H9 (cell line): Measurements from ENCODE around the gene DYNC1H1. TPM values are rescaled to one million over a fixed set of nuclear protein-coding genes. Genes with fewer than 3 reads are reported as not detected.
A peak's percentile ranks its signal among the peaks of the same experiment; 100 is the strongest.

Experiments
- DNase-seq: peaks from one replicate; pipeline ENCODE4 v3.0.0-alpha.2; 2017
- H2AFZ ChIP-seq: one replicate; pipeline ENCODE4 v1.6.1; 2013; ENCODE audit warnings: mild to moderate bottlenecking, low read length, control low read depth, moderate library complexity
- H2AK5ac ChIP-seq: 2 replicates; pipeline ENCODE4 v1.6.1; 2013; ENCODE audit warnings: low read length, control low read depth, mixed read lengths; ENCODE audit not compliant: insufficient read length
- H2BK120ac ChIP-seq: one replicate; pipeline ENCODE4 v1.6.1; 2013; ENCODE audit warnings: low read depth, mild to moderate bottlenecking, low read length, control low read depth, inconsistent platforms; ENCODE audit not compliant: poor library complexity, severe bottlenecking
- H2BK12ac ChIP-seq: 2 replicates; pipeline ENCODE4 v1.6.1; 2013; ENCODE audit warnings: low read length, control low read depth, mixed read lengths, low read depth; ENCODE audit not compliant: insufficient read length
- H2BK15ac ChIP-seq: 2 replicates; pipeline ENCODE4 v1.6.1; 2013; ENCODE audit warnings: low read depth, low read length, control low read depth
- H2BK20ac ChIP-seq: one replicate; pipeline ENCODE4 v1.6.1; 2013; ENCODE audit warnings: low read depth, mild to moderate bottlenecking, low read length, control low read depth, inconsistent platforms; ENCODE audit not compliant: poor library complexity, severe bottlenecking
- H2BK5ac ChIP-seq: 2 replicates; pipeline ENCODE4 v1.6.1; 2013; ENCODE audit warnings: low read length, control low read depth, mixed read lengths; ENCODE audit not compliant: insufficient read length
- H3K14ac ChIP-seq: 2 replicates; pipeline ENCODE4 v1.6.1; 2013; ENCODE audit warnings: low read length, control low read depth; ENCODE audit not compliant: insufficient read depth
- H3K18ac ChIP-seq: 2 replicates; pipeline ENCODE4 v1.6.1; 2013; ENCODE audit warnings: low read depth, mild to moderate bottlenecking, mixed read lengths, low read length, control low read depth; ENCODE audit not compliant: insufficient read length
- H3K23ac ChIP-seq: 2 replicates; pipeline ENCODE4 v1.6.1; 2013; ENCODE audit warnings: low read length, control low read depth, mixed read lengths, low read depth; ENCODE audit not compliant: insufficient read length
- H3K23me2 ChIP-seq: 2 replicates; pipeline ENCODE4 v1.6.1; 2013; ENCODE audit warnings: low read depth, mild to moderate bottlenecking, mixed read lengths, low read length, control low read depth; ENCODE audit not compliant: insufficient read length, poor library complexity, severe bottlenecking
- H3K27ac ChIP-seq: 2 replicates; pipeline ENCODE4 v1.5.1; 2013; ENCODE audit warnings: low read length, control low read depth, mixed read lengths, low read depth; ENCODE audit not compliant: insufficient read length
- H3K27me3 ChIP-seq: 2 replicates; pipeline ENCODE4 v1.6.1; 2013; ENCODE audit warnings: low read length, control low read depth, inconsistent platforms; ENCODE audit not compliant: insufficient read depth
- H3K4ac ChIP-seq: 2 replicates; pipeline ENCODE4 v1.6.1; 2013; ENCODE audit warnings: low read depth, mild to moderate bottlenecking, control low read depth, inconsistent platforms, low read length, moderate library complexity
- H3K4me1 ChIP-seq: 2 replicates; pipeline ENCODE4 v1.6.1; 2013; ENCODE audit warnings: low read length, control low read depth, inconsistent platforms; ENCODE audit not compliant: insufficient read depth
- H3K4me2 ChIP-seq: 2 replicates; pipeline ENCODE4 v1.6.1; 2013; ENCODE audit warnings: low read length, control low read depth, mixed read lengths; ENCODE audit not compliant: insufficient read length, insufficient read depth
- H3K56ac ChIP-seq: 2 replicates; pipeline ENCODE4 v1.6.1; 2013; ENCODE audit warnings: low read depth, mild to moderate bottlenecking, mixed read lengths, low read length, control low read depth; ENCODE audit not compliant: insufficient read length
- H3K79me1 ChIP-seq: 2 replicates; pipeline ENCODE4 v1.6.1; 2013; ENCODE audit warnings: low read depth, mild to moderate bottlenecking, moderate library complexity, low read length, control low read depth, inconsistent platforms; ENCODE audit not compliant: insufficient read depth, poor library complexity, severe bottlenecking
- H3K79me2 ChIP-seq: 2 replicates; pipeline ENCODE4 v1.6.1; 2013; ENCODE audit warnings: low read length, control low read depth, inconsistent platforms; ENCODE audit not compliant: insufficient read depth
- H3K9ac ChIP-seq: 2 replicates; pipeline ENCODE4 v1.6.1; 2013; ENCODE audit warnings: low read length, control low read depth, mixed read lengths; ENCODE audit not compliant: insufficient read length; ENCODE audit errors: extremely low read depth
- H3K9me3 ChIP-seq: one replicate; pipeline ENCODE4 v1.6.1; 2013; ENCODE audit warnings: low read depth, low read length, inconsistent platforms; ENCODE audit not compliant: control insufficient read depth
- H3T11ph ChIP-seq: one replicate; pipeline ENCODE4 v1.6.1; 2013; ENCODE audit warnings: mild to moderate bottlenecking, low read length, control low read depth, inconsistent platforms
- H4K20me1 ChIP-seq: one replicate; pipeline ENCODE4 v1.6.1; 2013; ENCODE audit not compliant: control insufficient read depth, insufficient read length, insufficient read depth
- H4K5ac ChIP-seq: 2 replicates; pipeline ENCODE4 v1.6.1; 2013; ENCODE audit warnings: low read depth, mild to moderate bottlenecking, mixed read lengths, low read length, control low read depth; ENCODE audit not compliant: insufficient read length
- H4K8ac ChIP-seq: replicated peaks from 2 replicates; pipeline ENCODE4 v1.6.1; 2013; ENCODE audit warnings: low read length, control low read depth, mixed read lengths, low read depth; ENCODE audit not compliant: insufficient read length
- H4K91ac ChIP-seq: 2 replicates; pipeline ENCODE4 v1.6.1; 2013; ENCODE audit warnings: low read depth, mild to moderate bottlenecking, moderate library complexity, mixed read lengths, low read length, control low read depth; ENCODE audit not compliant: insufficient read length
- H3K27ac Mint-ChIP-seq, 3 experiments: 2 replicates in 2 of 3; 3 replicates in 1 of 3; pipeline ENCODE4 v1.8.0; 2020 to 2021; ENCODE audit warnings: mixed read lengths in 3 of 3, mild to moderate bottlenecking in 1 of 3, moderate library complexity in 1 of 3
- H3K27me3 Mint-ChIP-seq: 2 replicates; pipeline ENCODE4 v1.8.0; 2021; ENCODE audit warnings: low read depth, mild to moderate bottlenecking, moderate library complexity, mixed read lengths
- H3K36me3 Mint-ChIP-seq, 3 experiments: 2 replicates in 2 of 3; 3 replicates in 1 of 3; pipeline ENCODE4 v1.8.0; 2020 to 2021; ENCODE audit warnings: low read depth in 3 of 3, mixed read lengths in 3 of 3; ENCODE audit not compliant: insufficient read depth in 1 of 3
- H3K4me1 Mint-ChIP-seq, 2 experiments: 2 replicates each; pipeline ENCODE4 v1.8.0; 2020; ENCODE audit warnings: mixed read lengths in 2 of 2
- H3K4me3 Mint-ChIP-seq, 2 experiments: 2 replicates in 1 of 2; 3 replicates in 1 of 2; pipeline ENCODE4 v1.8.0; 2020 to 2021; ENCODE audit warnings: mild to moderate bottlenecking in 2 of 2, mixed read lengths in 2 of 2, moderate library complexity in 1 of 2
- H3K9me3 Mint-ChIP-seq, 2 experiments: 2 replicates in 1 of 2; 3 replicates in 1 of 2; pipeline ENCODE4 v1.8.0; 2020; ENCODE audit warnings: mild to moderate bottlenecking in 2 of 2, mixed read lengths in 2 of 2, moderate library complexity in 1 of 2
- CTCF ChIP-seq: fragments of 200-600 bp; sonication (generic); conservative IDR thresholded peaks from 3 replicates; pipeline ENCODE4 v1.8.0; 2021; ENCODE audit warnings: antibody characterized with exemption, mild to moderate bottlenecking
- WGBS: extraction: QIAGEN DNeasy Blood & Tissue Kit; methylation state at CpG from one replicate; pipeline ENCODE4 v1.1.7; 2013; ENCODE audit warnings: missing lambda C conversion rate, low lambda C conversion rate, mixed read lengths; ENCODE audit not compliant: insufficient read length; ENCODE audit errors: extremely low coverage; 5-methylcytosine and 5-hydroxymethylcytosine counted together
- total RNA-seq: library from RNA; stranded (reverse); gene quantifications from 2 replicates; pipeline ENCODE4 v1.2.1, GENCODE V29; 2021

DYNC1H1 gene
- total RNA-seq, 1 experiment from 2014 or later: 359 TPM

GRCh38 chr14:102085488-102085887 is 121.1 kb downstream of the DYNC1H1 start:
- Histone ChIP-seq H2BK5ac (no peak overlapping the region), H3K18ac (no peak overlapping the region), H3K4me2 (peak overlapping the region; percentile 70), H3K27ac (no peak overlapping the region), H4K8ac (no peak overlapping the region), H2AK5ac (no peak overlapping the region), H4K91ac (no peak overlapping the region), H3K4ac (no peak overlapping the region), H2BK20ac (no peak overlapping the region), H3K27me3 (no peaks in the 10 kb centered on the region), H3K4me1 (no peaks in the 10 kb centered on the region), H3K56ac (no peak overlapping the region), H3K23ac (no peak overlapping the region), H3K79me2 (peaks cover 9% of the 10 kb centered on the region; the same call in 1 of the 2 replicates), H3K23me2 (peaks cover 8% of the 10 kb centered on the region), H3K14ac (no peak overlapping the region), H3T11ph (no peak overlapping the region), H2BK12ac (no peak overlapping the region), H3K79me1 (no peaks in the 10 kb centered on the region), H2BK120ac (no peak overlapping the region), H4K20me1 (no peaks in the 10 kb centered on the region), H3K9me3 (no peaks in the 10 kb centered on the region), H2AFZ (no peak overlapping the region), H4K5ac (no peak overlapping the region), H3K9ac (peak overlapping the region; percentile 42), H2BK15ac (no peak overlapping the region)
- no peak for DNase-seq
- H3K9me3 Mint-ChIP-seq: no peaks in the 10 kb centered on the region; a peak in 2 of 5 replicates
- peaks cover 3% of the 10 kb centered on the region for H3K27me3 Mint-ChIP-seq
- peak overlapping the region; percentile 11 to 92 (median 69); a peak in 4 of 7 replicates for H3K27ac Mint-ChIP-seq
- H3K4me1 Mint-ChIP-seq: peaks cover 43 to 52% of the 10 kb centered on the region in 2 experiments
- TF ChIP-seq CTCF: no peak
- peaks cover 55 to 63% (median 58%) of the 10 kb centered on the region in 3 experiments for H3K36me3 Mint-ChIP-seq
- H3K4me3 Mint-ChIP-seq: peak overlapping the region; percentile 95 to 96
- WGBS: no CpG with 5 or more reads among the region's 10 CpGs
